Upper lobe of left lung (tissue), 6 donors: ENCODE data around the gene UXS1. TPM values are rescaled to one million over a fixed set of nuclear protein-coding genes. Genes with fewer than 3 reads are reported as not detected.

ENCODE experiments used
- ATAC-seq, 2 donors: fragments of 200-7000 bp; cut with Tn5 transposase; one replicate each; pipeline ENCODE4 v1.9.1; 2022; ENCODE audit warnings: mild to moderate bottlenecking in 2 of 2, moderate library complexity in 2 of 2; ENCODE audit not compliant: low FRiP score in 2 of 2
- DNase-seq, 2 donors: peaks; one replicate each; pipeline ENCODE4 v3.0.0-alpha.2; 2019 to 2020
- H3K27ac ChIP-seq, 4 donors: fragments of 200-600 bp; sonication (generic); one replicate each; pipeline ENCODE4 v1.5.1; 2016 to 2019
- H3K27me3 ChIP-seq, 4 donors: fragments of 200-600 bp; sonication (generic); one replicate each; pipeline ENCODE4 v1.5.1; 2017 to 2019
- H3K36me3 ChIP-seq, 4 donors: fragments of 200-600 bp; sonication (generic); one replicate each; pipeline ENCODE4 v1.5.1; 2016 to 2019
- H3K4me1 ChIP-seq, 4 donors: fragments of 200-600 bp; sonication (generic); one replicate each; pipeline ENCODE4 v1.5.1; 2018 to 2019
- H3K4me3 ChIP-seq, 4 donors: fragments of 200-600 bp; sonication (generic); one replicate each; pipeline ENCODE4 v1.5.1; 2017 to 2019; ENCODE audit warnings: mild to moderate bottlenecking in 2 of 4, moderate library complexity in 1 of 4
- H3K9me3 ChIP-seq, 4 donors: fragments of 200-600 bp; sonication (generic); one replicate each; pipeline ENCODE4 v1.5.1; 2018 to 2019
- CTCF ChIP-seq, 6 experiments: fragments of 450-650 bp in 4 of 6; fragments of 200-600 bp in 2 of 6; sonication (generic) in 2 of 6; IDR thresholded peaks; one replicate each; pipeline ENCODE4 v1.5.1; 2016 to 2019; ENCODE audit warnings: antibody characterized with exemption in 6 of 6
- EP300 ChIP-seq, 4 donors: sonication (generic); formaldehyde crosslinking; IDR thresholded peaks; one replicate each; pipeline ENCODE4 v1.5.1; 2017; ENCODE audit warnings: antibody characterized with exemption in 4 of 4, control low read depth in 2 of 4
- POLR2A ChIP-seq, 4 donors: fragments of 450-650 bp; IDR thresholded peaks; one replicate each; pipeline ENCODE4 v1.5.1; 2016 to 2017; ENCODE audit warnings: antibody characterized with exemption in 4 of 4, mild to moderate bottlenecking in 2 of 4
- POLR2AphosphoS5 ChIP-seq, 2 donors: sonication (generic); formaldehyde crosslinking; IDR thresholded peaks; one replicate each; pipeline ENCODE4 v1.5.1; 2017; ENCODE audit warnings: antibody characterized with exemption in 2 of 2
- WGBS, 2 donors: methylation state at CpG; one replicate each; pipeline ENCODE4 v1.1.5; 2017 to 2018; 5-methylcytosine and 5-hydroxymethylcytosine counted together
- total RNA-seq, 6 donors: library from RNA; depleted of rRNA in 4 of 6; stranded (reverse); fragments of >200 nt in 4 of 6; gene quantifications; one replicate each; pipeline versions ENCODE4 v1.1.0 to v1.2.1, GENCODE V29; 2016 to 2021
- donor health status: DM: no; HTN: no; CAD: no; lungs with moderate emphysema.
- donor health status: DM: no; HTN: yes; CAD: no; lungs with severe emphysema.

The UXS1 gene
- total RNA-seq, 6 donors from 2014 or later, result 53.1 to 183 (median 93.5) TPM

DNA sequence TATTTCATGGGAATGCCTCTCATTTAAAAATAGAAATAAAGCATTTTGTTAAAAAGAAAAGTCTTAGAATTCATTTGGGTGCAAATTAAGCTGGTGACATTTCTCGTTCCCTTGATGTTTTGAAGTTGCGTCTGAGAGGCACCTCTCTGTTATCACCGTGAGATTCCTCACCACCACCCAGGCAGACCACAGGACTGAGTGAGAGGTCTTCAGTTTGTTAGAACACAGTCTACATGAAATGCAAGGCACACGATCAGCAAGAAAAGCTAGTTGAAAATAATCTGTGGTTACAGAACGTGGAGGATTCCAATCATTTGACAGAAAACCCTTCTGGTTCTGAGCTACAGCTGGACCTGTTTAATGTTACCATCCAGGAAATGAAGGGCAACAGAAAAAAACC, 116.0 kb downstream of the UXS1 start:
- Histone ChIP-seq H3K4me3 (no peak overlapping the region), H3K9me3 (no peaks in the 10 kb centered on the region), H3K27me3 (no peaks in the 10 kb centered on the region), H3K36me3 (no peaks in the 10 kb centered on the region), H3K27ac (no peak overlapping the region), H3K4me1 (no peaks in the 10 kb centered on the region)
- no peak for DNase-seq
- TF ChIP-seq CTCF (IDR thresholded peaks at IDR 0.05) (no peak), POLR2AphosphoS5 (IDR thresholded peaks at IDR 0.05) (no peak), POLR2A (IDR thresholded peaks at IDR 0.05) (no peak), EP300 (IDR thresholded peaks at IDR 0.05) (no peak)
- ATAC-seq, result no peak
- WGBS, 2 donors, result 75 to 91% methylated on average over 5 of the region's 5 CpGs

DNA sequence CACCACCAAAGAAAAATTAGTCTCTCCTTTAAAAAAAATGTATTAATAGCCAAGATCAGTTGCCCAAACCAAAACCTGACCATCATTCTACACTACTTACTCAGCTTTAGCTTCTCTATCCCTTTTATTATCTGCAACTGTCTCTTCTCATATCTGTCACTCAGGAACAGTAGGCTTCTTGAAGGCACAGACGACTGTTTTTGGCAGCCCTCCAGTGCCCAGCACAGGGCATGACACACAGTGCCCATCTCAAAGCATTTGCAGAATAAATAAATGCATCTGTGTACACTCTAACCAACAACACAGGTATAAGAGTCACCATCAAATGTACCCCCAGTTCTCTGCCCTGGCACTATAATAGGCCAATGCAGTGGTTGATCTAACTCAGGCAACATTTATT, 117.2 kb downstream of the UXS1 start:
- Histone ChIP-seq H3K4me1 (no peaks in the 10 kb centered on the region), H3K4me3 (no peak overlapping the region), H3K9me3 (no peaks in the 10 kb centered on the region), H3K27ac (no peak overlapping the region), H3K36me3 (no peaks in the 10 kb centered on the region), H3K27me3 (no peaks in the 10 kb centered on the region)
- no peak for TF ChIP-seq CTCF (IDR thresholded peaks at IDR 0.05)
- no peak for ATAC-seq
- WGBS, 2 donors, result 50 to 68% methylated on average over 1 of the region's 1 CpG
- no peak for DNase-seq

DNA sequence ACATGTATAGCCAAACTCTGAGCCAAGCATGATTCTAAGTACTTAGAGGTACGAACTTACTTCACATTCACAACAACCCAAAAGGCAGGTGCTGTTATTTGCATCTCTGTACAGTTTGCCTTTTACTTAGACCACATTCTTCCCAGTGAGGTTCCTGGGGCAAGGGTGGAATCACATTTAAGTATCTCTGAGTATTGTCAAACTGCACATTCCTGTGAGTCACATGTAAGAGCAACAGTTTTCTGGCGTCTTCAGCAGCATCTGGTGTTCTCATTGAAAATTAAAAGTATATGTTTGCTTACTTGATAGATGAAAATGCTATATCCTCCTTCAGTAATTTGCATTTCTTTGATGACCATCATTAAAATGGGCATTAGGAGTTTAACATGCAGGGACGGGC, 119.1 kb downstream of the UXS1 start:
- no peaks in the 10 kb centered on the region for H3K36me3 ChIP-seq
- H3K27me3 ChIP-seq, result no peaks in the 10 kb centered on the region
- TF ChIP-seq EP300 (IDR thresholded peaks at IDR 0.05) (no peak), POLR2A (IDR thresholded peaks at IDR 0.05) (no peak), POLR2AphosphoS5 (IDR thresholded peaks at IDR 0.05) (no peak), CTCF (IDR thresholded peaks at IDR 0.05) (no peak)
- H3K4me3 ChIP-seq, result no peak overlapping the region
- 86 to 88% methylated on average over 3 of the region's 3 CpGs for WGBS, 2 donors
- H3K4me1 ChIP-seq, result no peaks in the 10 kb centered on the region
- no peak overlapping the region for H3K27ac ChIP-seq
- no peaks in the 10 kb centered on the region for H3K9me3 ChIP-seq
- no peak for ATAC-seq
- no peak for DNase-seq

DNA sequence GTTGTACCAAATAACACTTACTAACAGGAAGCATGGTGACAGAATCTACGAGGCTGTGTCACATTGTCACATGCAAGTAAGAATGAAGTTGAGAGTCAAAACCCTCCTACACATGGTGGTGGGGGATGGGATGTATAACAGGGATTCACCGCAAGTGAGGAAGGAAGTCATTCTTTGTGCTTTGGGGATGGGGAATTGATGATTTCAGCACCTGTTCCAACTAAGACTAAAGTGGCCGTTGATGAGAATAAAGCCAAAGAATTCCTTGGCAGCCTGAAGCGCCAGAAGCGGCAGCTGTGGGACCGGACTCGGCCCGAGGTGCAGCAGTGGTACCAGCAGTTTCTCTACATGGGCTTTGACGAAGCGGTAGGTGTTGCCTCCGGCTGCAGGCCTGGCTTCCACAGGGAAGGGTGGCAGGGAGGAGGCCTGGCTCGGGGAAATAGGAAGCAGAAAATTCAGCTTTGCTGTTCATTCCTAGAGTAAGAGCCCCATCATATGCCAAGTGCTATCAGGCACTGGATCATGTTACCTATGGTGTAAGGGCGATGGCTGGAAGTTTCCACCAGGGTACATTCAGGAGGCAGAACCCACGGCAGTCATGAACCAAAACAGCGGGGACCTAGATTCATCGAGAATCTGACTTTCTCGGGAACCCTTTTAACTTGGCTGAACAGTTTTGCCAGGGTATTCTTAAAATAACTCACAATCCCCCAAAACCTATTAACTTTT, 120.3 kb downstream of the UXS1 start:
- Histone ChIP-seq H3K27me3 (no peaks in the 10 kb centered on the region), H3K4me1 (no peaks in the 10 kb centered on the region), H3K27ac (no peak overlapping the region), H3K9me3 (no peaks in the 10 kb centered on the region), H3K4me3 (no peak overlapping the region), H3K36me3 (no peaks in the 10 kb centered on the region)
- WGBS, 2 donors, result 86 to 89% methylated on average over 17 of the region's 17 CpGs
- no peak for ATAC-seq
- TF ChIP-seq CTCF (IDR thresholded peaks at IDR 0.05) (no peak), POLR2A (IDR thresholded peaks at IDR 0.05) (no peak), EP300 (IDR thresholded peaks at IDR 0.05) (no peak), POLR2AphosphoS5 (IDR thresholded peaks at IDR 0.05) (no peak)
- no peak for DNase-seq

DNA sequence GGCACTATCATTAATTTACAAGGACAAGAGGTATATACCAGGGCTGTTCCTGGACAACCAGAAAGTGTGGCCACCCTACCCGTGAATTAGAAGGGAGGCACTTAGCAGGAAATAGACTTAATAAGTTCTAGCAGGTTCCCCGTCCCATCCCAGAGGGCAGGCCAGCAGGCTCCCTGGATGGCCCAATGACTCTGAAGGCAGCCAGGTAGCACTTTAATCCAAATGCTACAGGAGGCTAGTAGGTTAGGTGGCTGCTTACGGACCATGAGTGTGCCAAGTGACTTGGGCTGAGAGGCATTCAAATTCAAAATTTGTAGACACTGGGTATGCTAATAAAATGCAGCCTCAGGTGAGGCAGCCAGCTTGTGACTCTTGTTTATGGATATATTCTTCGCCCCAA, 123.9 kb downstream of the UXS1 start:
- H3K4me3 ChIP-seq, result no peak overlapping the region
- H3K36me3 ChIP-seq, result no peaks in the 10 kb centered on the region
- no peaks in the 10 kb centered on the region for H3K9me3 ChIP-seq
- TF ChIP-seq CTCF (IDR thresholded peaks at IDR 0.05) (no peak), EP300 (IDR thresholded peaks at IDR 0.05) (no peak), POLR2A (IDR thresholded peaks at IDR 0.05) (no peak), POLR2AphosphoS5 (IDR thresholded peaks at IDR 0.05) (no peak)
- peaks cover 3 to 11% (median 10%) of the 10 kb centered on the region in 4 donors for H3K4me1 ChIP-seq
- DNase-seq (no peak), ATAC-seq (no peak)
- WGBS, 2 donors, result 90 to 93% methylated on average over 4 of the region's 4 CpGs
- H3K27ac ChIP-seq, result no peak overlapping the region
- H3K27me3 ChIP-seq, result peaks cover 0 to 9% (median 6%) of the 10 kb centered on the region in 4 donors
